NCI-H2029 treated with DMSO at 0.1 percent for 48 hours (cell line): ENCODE data around the gene XPR1.
"Not testable (repeated sequence)": the region's sequence is repeated elsewhere in the genome, so short reads cannot be mapped to it uniquely, and the experiment has no call there.

ENCODE experiments used
- DNase-seq: peaks from one replicate; lab custom pipeline; 2025; lab: John Stamatoyannopoulos, UW

Gene XPR1

DNA sequence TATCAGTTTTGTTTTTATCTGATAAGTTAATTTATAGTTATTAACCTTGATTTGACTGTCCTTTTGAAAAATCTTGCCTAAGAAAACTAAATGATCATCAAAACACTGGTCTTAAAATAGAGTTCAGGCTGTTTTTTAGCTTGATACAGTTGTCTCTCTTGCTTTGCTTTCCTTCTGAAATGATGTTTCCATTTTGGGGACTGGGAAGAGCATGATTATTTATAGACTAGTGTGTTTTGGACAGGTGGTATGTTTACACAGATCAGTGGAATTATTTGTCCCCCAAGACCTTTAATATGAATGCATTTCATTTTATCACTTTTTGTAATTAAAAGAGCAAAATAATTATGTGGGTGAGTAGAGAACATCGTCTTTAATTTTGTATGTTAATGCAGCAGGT is 90.8 kb downstream of the XPR1 start:
- no peak for DNase-seq

- DNase-seq = no peak
Measured at GRCh38 chr1:180724055-180724454, 92.2 kb downstream of the XPR1 start.

- DNase-seq = not testable (repeated sequence)
Measured at GRCh38 chr1:180726024-180726423, 94.2 kb downstream of the XPR1 start.

DNA sequence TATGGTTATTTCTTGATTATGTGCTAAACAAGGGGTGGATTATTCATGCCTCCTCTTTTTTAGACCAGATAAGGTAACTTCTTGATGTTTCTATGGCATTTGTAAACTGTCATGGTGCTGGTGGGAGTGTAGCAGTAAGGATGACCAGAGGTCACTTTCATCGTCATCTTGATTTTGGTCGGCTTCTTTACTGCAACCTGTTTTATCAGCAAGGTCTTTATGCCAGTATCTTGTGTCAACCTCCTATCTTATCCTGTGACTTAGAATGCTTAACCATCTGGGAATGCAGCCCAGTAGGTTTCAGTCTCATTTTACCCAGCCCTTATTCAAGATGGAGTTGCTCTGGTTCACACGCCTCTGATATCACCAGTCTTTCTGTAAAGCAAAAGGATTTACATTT is 95.9 kb downstream of the XPR1 start:
- DNase-seq = not testable (repeated sequence)

DNA sequence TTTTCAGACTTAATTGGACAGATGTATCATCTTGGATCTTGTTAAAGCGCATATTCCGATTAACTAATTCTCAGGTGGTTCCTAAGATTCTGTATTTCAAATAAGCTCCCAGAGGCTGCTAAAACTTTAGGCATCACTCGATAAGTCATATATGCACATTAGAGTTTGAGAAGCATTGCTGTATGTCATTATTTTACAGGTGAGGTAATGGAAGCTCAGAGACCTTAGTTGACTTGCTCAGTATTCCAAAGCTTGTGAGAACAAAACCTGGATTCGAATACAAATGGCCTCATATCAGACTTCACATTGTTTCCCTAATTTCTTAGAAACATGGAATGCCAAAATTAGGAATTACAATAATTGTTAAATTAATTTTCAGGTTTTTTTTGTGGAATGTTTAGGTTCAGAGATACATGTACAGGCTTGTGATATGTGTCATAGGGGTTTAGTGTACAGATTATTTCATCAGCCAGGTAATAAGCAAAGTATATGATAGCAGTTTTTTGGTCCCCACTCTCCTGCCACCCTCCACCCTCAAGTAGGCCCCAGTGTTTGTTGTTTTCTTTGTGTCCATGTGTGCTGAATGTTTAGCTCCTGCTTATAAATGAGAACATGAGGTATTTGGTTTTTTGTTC is 96.8 kb downstream of the XPR1 start:
- DNase-seq = no peak

DNA sequence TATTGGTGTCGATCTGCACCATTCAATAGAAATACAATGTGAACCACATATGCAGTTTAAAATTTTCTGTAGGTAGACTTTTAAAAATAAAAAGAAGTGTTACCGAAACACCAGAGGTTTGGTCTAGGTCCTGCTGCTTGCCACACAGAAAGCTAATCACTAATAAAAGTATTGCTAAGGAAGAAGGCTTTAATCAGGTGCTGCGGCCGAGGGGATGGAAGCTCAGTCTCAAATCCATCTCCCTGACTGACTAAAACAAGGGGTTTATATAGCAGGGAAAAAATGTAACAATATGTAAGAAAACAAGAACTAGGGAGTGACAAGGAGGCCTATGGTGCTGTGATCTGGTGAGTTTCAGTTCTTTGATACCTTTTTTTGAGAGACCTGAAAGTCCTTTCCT is 99.3 kb downstream of the XPR1 start:
- DNase-seq = no peak

DNA sequence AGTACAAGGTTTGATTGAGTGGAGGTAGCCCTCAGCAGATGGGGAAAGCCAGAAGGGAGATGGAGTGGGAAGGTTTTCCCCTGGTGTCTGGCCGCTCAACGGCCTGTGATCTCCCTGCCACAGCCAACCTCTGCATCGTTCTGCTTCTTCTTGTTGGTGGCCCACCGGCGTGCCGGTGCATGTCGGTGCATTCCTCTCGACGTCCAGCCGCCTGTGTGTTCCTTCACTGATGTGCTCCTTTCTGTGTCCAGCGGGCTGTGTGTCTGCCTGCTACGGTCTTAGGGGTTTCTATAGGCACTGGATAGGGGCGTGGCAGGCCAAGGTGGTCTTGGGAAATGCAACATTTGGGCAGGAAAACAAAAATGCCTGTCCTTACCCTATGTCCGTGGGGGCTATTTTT is 101.0 kb downstream of the XPR1 start:
- DNase-seq = no peak

DNA sequence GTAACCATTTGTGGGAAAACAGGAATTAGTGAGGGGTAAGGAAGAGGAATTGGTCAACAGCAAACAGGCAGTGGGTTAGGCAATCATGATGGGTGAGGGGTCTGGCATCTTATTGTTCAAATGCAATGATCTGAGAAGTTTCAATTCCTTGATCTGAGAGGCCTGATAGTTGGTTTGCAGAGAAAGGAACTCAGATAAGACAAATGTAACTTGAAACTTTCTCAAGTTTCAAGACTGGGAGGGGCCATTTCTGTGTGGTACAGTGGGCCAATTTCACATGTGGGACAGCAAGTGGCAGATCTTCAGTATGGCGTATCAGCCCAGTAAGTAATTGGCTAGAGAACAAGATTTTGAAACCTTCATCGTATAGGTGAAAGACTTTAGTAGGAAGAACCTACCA is 102.5 kb downstream of the XPR1 start:
- DNase-seq = no peak

DNA sequence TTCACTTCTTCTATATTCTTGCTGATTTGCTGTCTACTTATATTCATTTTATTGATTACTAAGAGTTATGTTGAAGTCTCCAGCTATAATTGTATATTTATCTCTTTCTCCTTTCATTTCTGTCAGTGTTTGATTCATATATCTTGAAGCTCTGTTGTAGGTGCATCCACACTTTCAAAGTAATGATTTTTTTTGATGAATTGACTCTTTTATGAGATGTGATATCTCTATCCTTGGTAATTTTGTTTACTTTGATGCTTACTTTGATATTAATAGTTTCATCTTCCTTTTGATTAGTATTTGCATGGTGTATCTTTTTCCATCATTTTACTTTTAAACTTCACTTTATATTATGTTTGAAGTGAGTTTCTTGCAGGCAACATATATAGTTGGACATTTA is 110.8 kb downstream of the XPR1 start:
- no peak for DNase-seq

DNA sequence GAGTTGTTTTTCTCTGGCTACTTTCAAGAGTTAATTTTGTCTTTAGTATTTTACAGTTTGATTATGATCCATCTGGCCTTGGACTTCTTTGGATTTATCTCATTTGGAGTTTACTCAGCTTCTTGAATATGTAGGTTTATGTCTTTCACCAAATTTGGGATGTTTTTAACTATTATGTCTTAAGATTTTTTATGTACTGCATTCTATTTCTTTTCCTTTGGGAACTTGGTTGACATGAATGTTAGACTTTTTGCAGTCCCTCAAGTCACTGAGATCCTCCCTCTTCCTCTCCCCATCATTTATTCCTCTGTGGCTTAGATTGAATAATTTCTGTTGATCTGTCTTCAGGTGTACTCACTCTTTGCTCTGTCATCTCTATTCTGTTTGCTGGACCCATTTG is 112.0 kb downstream of the XPR1 start:
- no peak for DNase-seq

- DNase-seq = no peak
Measured at GRCh38 chr1:180745098-180745497, 113.3 kb downstream of the XPR1 start.

- DNase-seq = no peak
Measured at GRCh38 chr1:180751921-180752320, 120.1 kb downstream of the XPR1 start.

GRCh38 chr1:180754453-180754852 is 122.6 kb downstream of the XPR1 start:
- no peak for DNase-seq

DNA sequence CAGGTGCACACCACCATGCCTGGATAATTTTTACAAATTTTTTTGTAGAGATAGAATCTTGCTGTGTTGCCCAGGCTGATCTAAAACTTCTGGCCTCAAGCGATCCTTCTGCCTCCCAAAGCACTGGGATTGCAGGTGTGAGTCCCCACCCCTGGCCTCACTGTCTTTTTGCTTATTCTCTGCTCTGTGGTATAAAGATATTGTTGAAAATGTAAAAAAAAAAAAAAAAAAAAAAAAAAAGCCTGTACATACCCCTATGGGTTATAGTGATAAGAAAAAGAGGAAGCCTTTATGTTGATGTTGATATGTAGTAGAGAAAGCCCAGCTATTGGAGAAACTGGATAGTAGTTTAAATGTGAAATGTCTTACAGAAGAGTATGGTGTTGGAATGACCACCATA is 125.8 kb downstream of the XPR1 start:
- DNase-seq = no peak

GRCh38 chr1:180762796-180763195 is 131.0 kb downstream of the XPR1 start:
- DNase-seq = no peak

GRCh38 chr1:180765151-180765550 is 133.3 kb downstream of the XPR1 start:
- DNase-seq = no peak

GRCh38 chr1:180769889-180770288 is 138.1 kb downstream of the XPR1 start:
- DNase-seq = no peak

DNA sequence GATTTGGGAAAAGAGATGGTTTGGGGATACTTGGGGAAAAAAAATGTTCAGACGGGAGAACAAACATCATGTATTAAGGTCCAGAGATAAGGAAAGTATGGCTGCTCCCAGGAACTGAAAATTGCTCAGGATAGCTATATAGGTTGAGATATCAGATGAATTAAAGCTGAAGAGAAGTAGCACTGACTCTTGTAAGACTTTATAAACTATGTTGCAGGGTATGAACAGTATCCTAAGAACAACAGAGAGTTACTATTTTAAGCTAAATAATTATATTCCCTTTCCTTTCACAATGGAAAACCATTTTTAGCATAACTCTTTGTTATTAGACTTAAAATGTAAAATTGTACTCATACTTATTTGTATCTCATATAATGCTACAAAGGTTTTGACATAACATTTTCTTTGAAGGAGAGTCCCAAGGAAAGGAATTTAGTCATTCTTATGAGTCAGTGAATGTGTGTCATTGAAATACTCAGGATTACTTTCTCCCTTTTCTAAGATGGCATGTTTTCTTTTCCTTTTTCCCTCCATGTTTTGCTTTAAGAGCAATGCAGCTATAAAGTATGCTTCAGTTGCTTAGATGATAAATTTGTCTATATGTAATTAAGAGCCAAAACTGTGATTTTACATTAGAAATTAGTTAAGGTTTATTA is 141.5 kb downstream of the XPR1 start:
- no peak for DNase-seq

DNA sequence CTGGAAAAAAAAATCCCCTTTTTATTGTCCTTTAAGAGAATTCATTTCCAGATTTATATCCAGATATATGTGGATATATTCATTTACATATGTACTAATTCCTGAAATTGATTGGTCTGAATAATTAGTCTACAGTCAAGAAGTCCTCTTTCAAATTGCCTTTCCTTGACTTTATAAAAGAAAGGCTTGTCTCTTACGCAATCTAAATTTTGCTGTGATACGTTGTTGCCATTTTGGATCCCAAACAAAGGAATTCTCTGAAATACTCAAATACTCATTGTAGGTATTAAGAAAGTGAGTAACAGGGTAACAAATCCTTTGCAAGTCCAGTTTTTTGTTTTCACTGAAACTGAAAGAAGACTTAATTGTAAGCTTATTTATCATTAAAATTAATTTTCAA is 144.0 kb downstream of the XPR1 start:
- no peak for DNase-seq

DNA sequence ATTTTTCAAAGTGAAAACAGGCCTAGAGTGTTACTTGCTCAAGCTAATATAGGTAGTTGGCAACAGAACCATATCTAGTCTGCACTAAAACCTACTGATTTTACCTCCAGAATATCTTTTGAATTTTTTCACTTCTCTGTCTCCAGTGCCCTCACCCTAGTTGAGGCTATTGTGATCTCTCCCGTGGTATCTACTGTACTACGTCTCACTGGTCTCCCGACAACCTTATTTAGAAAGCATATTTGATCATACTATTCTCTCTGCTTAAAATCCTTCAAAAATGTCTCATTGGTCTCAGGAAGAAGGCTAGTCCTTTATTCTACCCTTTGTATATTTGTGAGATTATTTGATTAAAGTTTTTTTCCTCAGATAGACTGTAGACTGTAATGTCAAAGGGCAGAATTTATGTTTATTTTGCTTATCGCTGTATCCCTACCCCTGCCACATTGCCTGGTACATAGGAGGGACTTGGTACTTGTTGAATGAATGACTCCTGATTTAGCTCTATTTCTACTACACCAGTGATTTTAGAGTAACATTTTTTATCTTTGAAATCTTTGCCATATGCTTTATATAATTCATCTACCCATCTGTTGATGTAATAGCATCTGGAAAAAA is 145.4 kb downstream of the XPR1 start:
- DNase-seq = no peak

DNA sequence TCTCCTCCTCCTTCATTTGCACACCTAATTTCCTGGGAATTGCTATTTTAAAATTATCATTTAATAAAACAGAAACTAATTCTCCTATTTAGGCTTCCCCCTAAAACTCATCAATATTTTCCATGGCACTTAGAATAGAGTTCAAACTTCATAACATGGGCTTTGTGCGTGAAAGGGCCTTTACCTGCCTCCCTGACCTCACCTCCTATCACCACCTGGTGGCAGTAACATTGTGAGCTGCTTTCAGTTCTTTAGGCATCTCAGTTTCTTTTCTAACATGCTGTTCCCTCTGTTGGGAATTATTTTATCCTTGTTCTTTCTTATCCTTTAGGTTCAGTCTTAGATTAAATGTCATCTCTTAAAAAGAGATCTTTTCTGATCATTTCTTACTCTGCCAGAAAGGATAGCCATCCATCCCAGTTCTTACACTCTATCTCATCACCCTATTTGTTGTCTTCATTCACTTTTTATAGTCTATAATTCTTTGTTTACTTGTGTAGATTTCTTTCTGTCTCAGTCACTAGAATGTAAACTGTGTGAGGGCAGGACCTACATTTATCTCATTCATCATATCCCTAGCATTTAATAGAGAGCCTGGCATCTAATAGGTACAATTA is 147.1 kb downstream of the XPR1 start:
- peak; percentile 2 for DNase-seq

GRCh38 chr1:180779584-180779983 is 147.8 kb downstream of the XPR1 start:
- no peak for DNase-seq

- DNase-seq = no peak
Measured at GRCh38 chr1:180781718-180782117, 149.9 kb downstream of the XPR1 start.
